GM12878 (cell line): ENCODE results near the gene GSTM2.

ENCODE experiments used
- BCL11A ChIP-seq: IDR thresholded peaks from 2 replicates; pipeline ENCODE4 v1.6.1; 2011; ENCODE audit warnings: low read depth, low read length
- EZH2 ChIP-seq: IDR thresholded peaks from 2 replicates; pipeline ENCODE4 v1.6.1; 2012; ENCODE audit warnings: low read depth, mild to moderate bottlenecking, control low read depth, inconsistent platforms, low read length, borderline replicate concordance; ENCODE audit not compliant: control insufficient read depth
- NRF1 ChIP-seq: conservative IDR thresholded peaks from 2 replicates; pipeline ENCODE4 v1.6.1; 2011; ENCODE audit warnings: mild to moderate bottlenecking, low read depth, low read length, improper control_type of control experiment
- POLR2A ChIP-seq: IDR thresholded peaks from 2 replicates; pipeline ENCODE4 v1.6.1; 2011; ENCODE audit warnings: low read depth, mild to moderate bottlenecking, low read length
- SMC3 ChIP-seq: IDR thresholded peaks from 2 replicates; pipeline ENCODE4 v1.6.1; 2011; ENCODE audit warnings: low read length, improper control_type of control experiment, borderline replicate concordance
- STAT3 ChIP-seq: IDR thresholded peaks from 2 replicates; pipeline ENCODE4 v1.6.1; 2011; ENCODE audit warnings: low read depth, low read length, improper control_type of control experiment
- SUZ12 ChIP-seq: fragments of 200-600 bp; sonication (generic); IDR thresholded peaks from one replicate; pipeline ENCODE4 v1.6.1; 2018; ENCODE audit warnings: antibody characterized with exemption, mild to moderate bottlenecking; ENCODE audit not compliant: unreplicated experiment
- TCF12 ChIP-seq: IDR thresholded peaks from 2 replicates; pipeline ENCODE4 v1.6.1; 2011; ENCODE audit warnings: low read depth, mild to moderate bottlenecking, low read length
- TF ChIP-seq, protein P1 (sequence below): IDR thresholded peaks from 2 replicates; pipeline ENCODE4 v1.6.1; 2011; ENCODE audit warnings: low read depth, low read length, improper control_type of control experiment, borderline replicate concordance

- no peak for TF ChIP-seq STAT3
- TF ChIP-seq EZH2, result no peak
- TF ChIP-seq TCF12, result no peak
- TF ChIP-seq BCL11A, result no peak
- no peak for TF ChIP-seq NRF1
- TF ChIP-seq SUZ12, result no peak
- no peak for TF ChIP-seq SMC3
- TF ChIP-seq, protein P1, sequence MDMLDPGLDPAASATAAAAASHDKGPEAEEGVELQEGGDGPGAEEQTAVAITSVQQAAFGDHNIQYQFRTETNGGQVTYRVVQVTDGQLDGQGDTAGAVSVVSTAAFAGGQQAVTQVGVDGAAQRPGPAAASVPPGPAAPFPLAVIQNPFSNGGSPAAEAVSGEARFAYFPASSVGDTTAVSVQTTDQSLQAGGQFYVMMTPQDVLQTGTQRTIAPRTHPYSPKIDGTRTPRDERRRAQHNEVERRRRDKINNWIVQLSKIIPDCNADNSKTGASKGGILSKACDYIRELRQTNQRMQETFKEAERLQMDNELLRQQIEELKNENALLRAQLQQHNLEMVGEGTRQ, result no peak
- no peak for TF ChIP-seq POLR2A
Measured at GRCh38 chr1:109626682-109627408, 41.0 kb upstream of the GSTM2 start.
